Endothelial cell of umbilical vein (primary cell): ENCODE results near the gene GAS5. TPM values are rescaled to one million over a fixed set of nuclear protein-coding genes. Genes with fewer than 3 reads are reported as not detected.

Source experiments
- BruUV-seq: library from RNA; stranded (reverse); fragments of 400-500 nt; replicated peaks from 2 replicates; lab custom pipeline; 2021; lab: Mats Ljungman, UMichigan
- CTCF ChIA-PET: fragments of 300-600, 350-600 bp; sonication (Branson Sonifier 250); formaldehyde crosslinking; loops from one replicate; lab custom pipeline; 2021; ENCODE audit warnings: antibody characterized with exemption, inconsistent platforms; lab: Charles Lee
- POLR2A ChIA-PET: fragments of 300-600, 350-600 bp; sonication (Branson Sonifier 250); formaldehyde crosslinking; loops from one replicate; lab custom pipeline; 2021; ENCODE audit warnings: antibody characterized with exemption, inconsistent platforms; lab: Charles Lee
- DNase-seq: peaks from one replicate; pipeline ENCODE4 v3.0.0-alpha.2; 2011; ENCODE audit warnings: low read depth, low spot score
- FAIRE-seq: peaks from 2 replicates; lab custom pipeline; 2011; peaks lifted over from hg19 to GRCh38; lab: Jason Lieb, UNC
- H2AFZ ChIP-seq: 2 replicates; pipeline ENCODE4 v1.6.0; 2012; ENCODE audit warnings: low read depth, low read length, control low read depth, inconsistent platforms
- H3K27ac ChIP-seq: 2 replicates; pipeline ENCODE4 v1.5.1; 2011; ENCODE audit warnings: low read depth, mild to moderate bottlenecking, control low read depth, low read length, moderate library complexity; ENCODE audit not compliant: insufficient read depth
- H3K27me3 ChIP-seq, 2 experiments: 2 replicates each; pipeline versions ENCODE4 v1.6.0 to v1.6.1; 2011; ENCODE audit warnings: low read length in 2 of 2, mixed read lengths in 1 of 2; ENCODE audit not compliant: control insufficient read depth in 2 of 2, insufficient read depth in 2 of 2
- H3K36me3 ChIP-seq, 2 experiments: 2 replicates in 1 of 2; 3 replicates in 1 of 2; pipeline ENCODE4 v1.5.1; 2011; ENCODE audit warnings: low read length in 2 of 2, mild to moderate bottlenecking in 1 of 2, moderate library complexity in 1 of 2; ENCODE audit not compliant: control insufficient read depth in 2 of 2, insufficient read depth in 2 of 2; ENCODE audit errors: extremely low read depth in 1 of 2
- H3K4me1 ChIP-seq: 3 replicates; pipeline ENCODE4 v1.5.1; 2011; ENCODE audit warnings: mild to moderate bottlenecking, low read length; ENCODE audit not compliant: control insufficient read depth, insufficient read depth; ENCODE audit errors: extremely low read depth
- H3K4me2 ChIP-seq: 2 replicates; pipeline ENCODE4 v1.6.1; 2011; ENCODE audit warnings: low read length, control low read depth, mixed read lengths; ENCODE audit not compliant: insufficient read depth
- H3K4me3 ChIP-seq, 3 experiments: fragments of 200-600 bp in 1 of 3; sonication (generic), shearing (Covaris generic) in 1 of 3; replicated peaks in 1 of 3; 2 replicates each; pipeline ENCODE4 v1.5.1; 2011 to 2016; ENCODE audit warnings: control low read depth in 3 of 3, low read length in 3 of 3, mild to moderate bottlenecking in 2 of 3, inconsistent platforms in 1 of 3, low read depth in 1 of 3, moderate library complexity in 1 of 3; ENCODE audit not compliant: insufficient read depth in 1 of 3
- H3K79me2 ChIP-seq: 2 replicates; pipeline ENCODE4 v1.6.0; 2012; ENCODE audit warnings: low read length, inconsistent platforms; ENCODE audit not compliant: control insufficient read depth, insufficient read depth
- H3K9ac ChIP-seq: replicated peaks from 2 replicates; pipeline ENCODE3; 2011; ENCODE audit warnings: low read length, control low read depth; ENCODE audit not compliant: insufficient read depth; ENCODE audit errors: extremely low read depth
- H3K9me1 ChIP-seq: replicated peaks from 3 replicates; pipeline ENCODE4 v1.6.0; 2011; ENCODE audit warnings: mild to moderate bottlenecking, low read length; ENCODE audit not compliant: control insufficient read depth, insufficient read depth; ENCODE audit errors: extremely low read depth
- H3K9me3 ChIP-seq: replicated peaks from 2 replicates; pipeline ENCODE4 v1.5.1; 2012; ENCODE audit warnings: low read length, inconsistent platforms; ENCODE audit not compliant: control insufficient read depth, insufficient read depth
- H4K20me1 ChIP-seq: replicated peaks from 2 replicates; pipeline ENCODE3; 2011; ENCODE audit warnings: mild to moderate bottlenecking, low read length; ENCODE audit not compliant: control insufficient read depth, insufficient read depth; ENCODE audit errors: extremely low read depth
- CTCF ChIP-seq, 2 donors: IDR thresholded peaks; 1 replicate in 1 of 2; 2 replicates in 1 of 2; pipeline ENCODE4 v1.5.1; 2011; ENCODE audit warnings: low read length in 2 of 2, mild to moderate bottlenecking in 2 of 2, moderate library complexity in 2 of 2, control low read depth in 1 of 2, inconsistent platforms in 1 of 2, low read depth in 1 of 2; ENCODE audit not compliant: insufficient read depth in 1 of 2; ENCODE audit errors: extremely low read depth in 1 of 2
- EZH2 ChIP-seq: IDR thresholded peaks from 2 replicates; pipeline ENCODE4 v1.6.1; 2012; ENCODE audit warnings: borderline replicate concordance, low read depth, mild to moderate bottlenecking, moderate library complexity, low read length, inconsistent platforms; ENCODE audit not compliant: severe bottlenecking
- FOS ChIP-seq: IDR thresholded peaks from 2 replicates; pipeline ENCODE4 v1.6.1; 2011; ENCODE audit warnings: mild to moderate bottlenecking, low read length, moderate library complexity, borderline replicate concordance; ENCODE audit not compliant: insufficient read depth
- GATA2 ChIP-seq: IDR thresholded peaks from 2 replicates; pipeline ENCODE4 v1.7.0; 2011; ENCODE audit warnings: low read depth, mild to moderate bottlenecking, moderate library complexity, mixed read lengths, low read length; ENCODE audit not compliant: insufficient read length, insufficient read depth
- JUN ChIP-seq: IDR thresholded peaks from 2 replicates; pipeline ENCODE4 v1.6.1; 2011; ENCODE audit warnings: borderline replicate concordance, low read depth; ENCODE audit not compliant: insufficient read length, insufficient read depth
- MAX ChIP-seq: IDR thresholded peaks from 2 replicates; pipeline ENCODE4 v1.6.1; 2011; ENCODE audit not compliant: insufficient read depth, insufficient read length
- MYC ChIP-seq: IDR thresholded peaks from one replicate; pipeline ENCODE4 v1.6.1; 2011; ENCODE audit warnings: mild to moderate bottlenecking, low read depth, low read length
- POLR2A ChIP-seq: IDR thresholded peaks from 2 replicates; pipeline ENCODE4 v1.6.1; 2012; ENCODE audit warnings: low read depth, mild to moderate bottlenecking, control low read depth, low read length
- POLR2AphosphoS5 ChIP-seq: IDR thresholded peaks from 2 replicates; pipeline ENCODE4 v1.6.1; 2012; ENCODE audit warnings: low read depth, mild to moderate bottlenecking, control low read depth, low read length, moderate library complexity; ENCODE audit not compliant: insufficient read depth
- dilution Hi-C: fragments of 300-500 bp; cut with MboI; formaldehyde crosslinking; loops from one replicate; pipeline ENCODE4 v1.15.0; 2019; ENCODE audit warnings: low sequenced_read_pairs; ENCODE audit not compliant: extremely low pct_ligation_motif_present
- intact Hi-C: fragments of 100-400 bp; cut with micrococcal nuclease; formaldehyde crosslinking; loops from one replicate; pipeline ENCODE4 v1.10.0; 2022
- polyA plus RNA-seq, 4 experiments: library from polyadenylated mRNA; depleted of rRNA in 3 of 4; stranded (reverse) in 3 of 4; unstranded in 1 of 4; fragments of >200 nt; gene quantifications; 2 replicates each; pipeline versions ENCODE4 v1.2.1 to v1.2.3, GENCODE V29; 2011 to 2012; ENCODE audit warnings: missing spikeins in 1 of 4
- total RNA-seq: library from RNA; stranded (reverse); gene quantifications from 2 replicates; pipeline ENCODE4 v1.2.3, GENCODE V29; 2021

Gene GAS5
- total and polyA plus RNA-seq, 2 donors (not counting 3 experiments of a cell fraction or from before 2014, with no cell fraction given): 343 to 492 TPM

GRCh38 chr1:173900992-173901391, 33.2 kb upstream of the GAS5 start:
- no TSS peak for BruUV-seq

More at GRCh38 chr1:173900992-173901391, 33.2 kb upstream of the GAS5 start:
- Histone ChIP-seq H3K27me3 (no peaks in the 10 kb centered on the region), H3K4me3 (no peak overlapping the region), H3K4me1 (no peaks in the 10 kb centered on the region), H2AFZ (no peak overlapping the region), H3K9me1 (no peaks in the 10 kb centered on the region), H3K36me3 (no peaks in the 10 kb centered on the region), H3K9me3 (no peaks in the 10 kb centered on the region), H3K9ac (no peak overlapping the region), H3K27ac (no peak overlapping the region), H4K20me1 (no peaks in the 10 kb centered on the region), H3K4me2 (no peak overlapping the region), H3K79me2 (no peaks in the 10 kb centered on the region)
- POLR2A ChIA-PET: no interaction called here
- FAIRE-seq (no peak), DNase-seq (no peak)
- CTCF ChIA-PET: no interaction called here
- dilution Hi-C loops (no loop called here), intact Hi-C loops (no loop called here)
- no peak for TF ChIP-seq GATA2
- TF ChIP-seq POLR2AphosphoS5: no peak
- no peak for TF ChIP-seq JUN
- no peak for TF ChIP-seq EZH2
- no peak for TF ChIP-seq POLR2A
- TF ChIP-seq CTCF (IDR thresholded peaks at IDR 0.05; ENCODE audit: extremely low read depth in 1 of 2, insufficient read depth in 1 of 2, low read depth in 1 of 2, low read length in 2 of 2): no peak
- TF ChIP-seq MAX: no peak
- TF ChIP-seq FOS: no peak
- no peak for TF ChIP-seq MYC
